Limb (tissue), 2 donors: Measurements from ENCODE around the gene IQSEC2.
A peak's percentile ranks its signal among the peaks of the same experiment; 100 is the strongest.

Source experiments
- DNase-seq, 2 donors: peaks; one replicate each; pipeline ENCODE4 v3.0.0-alpha.2; 2016; ENCODE audit errors: extremely low spot score in 2 of 2

Gene IQSEC2

GRCh38 chrX:53281321-53281822 lies at the start of gene IQSEC2:
IQSEC2 (minus strand) TSS chrX:53281584.
- peak; percentile 73 to 87 for DNase-seq

DNA sequence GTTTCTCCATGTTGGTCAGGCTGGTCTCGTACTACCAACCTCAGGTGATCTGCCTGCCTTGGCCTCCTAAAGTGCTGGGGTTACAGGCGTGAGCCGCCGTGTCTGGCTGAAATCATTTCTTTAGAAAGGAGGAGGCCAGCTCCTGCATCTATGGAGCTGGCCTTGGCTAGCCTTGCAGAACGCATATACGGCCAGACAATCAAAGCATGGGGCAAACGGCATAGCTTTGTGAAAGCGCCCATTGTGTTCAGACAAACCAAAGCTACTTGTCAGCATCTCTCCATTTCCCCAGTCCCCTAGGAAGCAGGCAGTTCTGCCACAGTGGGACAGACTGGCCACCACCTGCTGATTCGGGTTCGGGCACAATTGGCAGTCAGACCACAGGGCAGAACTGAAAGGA lies 48.9 kb upstream of the IQSEC2 start:
- DNase-seq = no peak

- no peak for DNase-seq
Observed at GRCh38 chrX:53324803-53325202, 43.4 kb upstream of the IQSEC2 start.

GRCh38 chrX:53324085-53324484 lies 42.7 kb upstream of the IQSEC2 start:
- no peak for DNase-seq

DNA sequence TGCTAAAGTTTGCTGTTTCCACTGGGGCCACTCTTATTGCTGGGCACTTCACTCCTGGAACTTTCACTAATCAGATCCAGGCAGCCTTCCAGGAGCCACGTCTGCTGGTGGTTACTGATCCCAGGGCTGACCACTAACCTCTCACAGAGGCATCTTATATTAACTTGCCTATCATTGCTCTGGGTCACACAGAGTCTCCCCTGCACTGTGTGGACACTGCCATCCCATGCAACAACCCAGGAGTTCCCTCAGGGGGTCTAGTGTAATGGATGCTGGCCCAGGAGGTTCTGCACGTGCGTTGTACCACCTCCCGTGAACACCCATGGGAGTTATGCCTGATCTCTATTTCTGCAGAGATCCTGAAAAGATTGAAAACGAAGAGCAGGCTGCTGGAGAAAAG lies 41.8 kb upstream of the IQSEC2 start:
- DNase-seq = no peak

DNA sequence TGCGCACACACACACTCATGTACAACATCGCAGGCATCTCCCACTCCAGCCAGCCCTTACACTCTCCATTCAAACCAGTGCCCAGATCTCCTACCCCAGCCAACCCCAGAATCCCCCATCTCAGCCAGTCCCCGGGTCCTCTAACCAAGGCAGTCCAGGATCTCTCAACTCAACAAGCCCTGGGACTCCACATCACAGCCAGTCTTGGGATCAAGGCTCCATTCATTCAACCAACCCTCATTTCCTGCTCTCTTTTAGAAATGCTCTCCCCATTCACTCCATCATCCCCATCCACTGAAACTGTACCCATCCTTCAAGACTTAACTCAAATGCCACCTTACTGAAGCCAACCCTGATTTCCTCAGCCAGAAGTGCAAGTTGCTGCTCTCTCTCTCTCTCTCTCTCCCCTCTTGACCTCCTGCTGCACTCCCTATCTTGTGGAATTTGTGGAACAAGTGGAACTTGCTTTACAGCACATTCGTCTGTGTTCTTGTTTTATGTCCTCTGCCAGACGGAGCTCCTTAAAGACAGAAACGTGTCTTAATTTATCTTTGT lies 40.6 kb upstream of the IQSEC2 start:
- no peak for DNase-seq

- peak in 1 of 2 donors; percentile 37 for DNase-seq
Observed at GRCh38 chrX:53321230-53321942, 40.0 kb upstream of the IQSEC2 start.

GRCh38 chrX:53320543-53321229 lies 39.3 kb upstream of the IQSEC2 start:
- DNase-seq = peak in 1 of 2 donors; percentile 34

DNA sequence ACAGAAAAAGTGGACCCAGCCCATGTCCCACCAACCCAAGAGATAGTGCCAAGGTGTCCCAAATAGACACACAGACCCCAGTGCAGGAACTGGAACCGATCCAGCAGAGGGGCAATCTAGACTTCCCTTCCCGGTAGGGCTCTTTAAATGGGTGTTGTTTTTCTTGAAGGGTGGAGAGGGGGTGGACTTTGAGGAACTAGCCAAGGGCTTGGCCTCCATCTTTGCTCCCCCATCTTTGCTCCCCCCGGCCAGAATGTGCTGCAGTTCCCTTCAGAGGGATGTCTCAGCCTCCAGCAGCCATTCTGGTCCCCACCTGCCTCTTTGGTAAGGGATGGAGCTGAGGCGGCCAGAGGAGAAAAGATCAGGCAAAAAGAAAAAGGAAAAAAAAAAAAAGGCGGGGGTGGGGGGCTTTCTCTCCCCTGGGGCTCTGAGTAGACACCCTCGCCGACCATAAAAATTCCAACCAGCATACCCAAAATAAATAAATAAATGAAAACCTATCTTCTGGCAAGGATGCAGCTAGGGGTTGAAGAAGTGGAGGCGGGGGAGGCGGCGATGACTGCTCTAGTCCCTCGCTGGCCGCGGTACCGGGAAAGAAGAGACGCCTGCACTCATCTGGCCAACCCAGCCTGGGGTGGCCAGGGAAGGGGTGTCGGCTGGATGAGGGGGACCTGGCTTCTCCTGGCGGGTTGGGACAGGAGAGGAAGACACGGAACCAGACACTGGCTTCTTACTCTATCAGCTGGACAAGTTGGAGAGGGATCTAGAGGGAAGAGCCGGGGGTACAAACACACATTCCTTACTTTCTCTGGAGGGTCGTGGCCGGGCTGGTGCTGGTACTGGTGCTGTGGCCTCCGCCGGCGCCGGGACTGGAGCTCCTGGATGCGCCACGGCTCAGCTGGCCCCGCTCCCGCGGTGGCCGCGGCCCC lies 38.5 kb upstream of the IQSEC2 start:
- DNase-seq = no peak

- DNase-seq = no peak
Observed at GRCh38 chrX:53318766-53319353, 37.5 kb upstream of the IQSEC2 start.

DNA sequence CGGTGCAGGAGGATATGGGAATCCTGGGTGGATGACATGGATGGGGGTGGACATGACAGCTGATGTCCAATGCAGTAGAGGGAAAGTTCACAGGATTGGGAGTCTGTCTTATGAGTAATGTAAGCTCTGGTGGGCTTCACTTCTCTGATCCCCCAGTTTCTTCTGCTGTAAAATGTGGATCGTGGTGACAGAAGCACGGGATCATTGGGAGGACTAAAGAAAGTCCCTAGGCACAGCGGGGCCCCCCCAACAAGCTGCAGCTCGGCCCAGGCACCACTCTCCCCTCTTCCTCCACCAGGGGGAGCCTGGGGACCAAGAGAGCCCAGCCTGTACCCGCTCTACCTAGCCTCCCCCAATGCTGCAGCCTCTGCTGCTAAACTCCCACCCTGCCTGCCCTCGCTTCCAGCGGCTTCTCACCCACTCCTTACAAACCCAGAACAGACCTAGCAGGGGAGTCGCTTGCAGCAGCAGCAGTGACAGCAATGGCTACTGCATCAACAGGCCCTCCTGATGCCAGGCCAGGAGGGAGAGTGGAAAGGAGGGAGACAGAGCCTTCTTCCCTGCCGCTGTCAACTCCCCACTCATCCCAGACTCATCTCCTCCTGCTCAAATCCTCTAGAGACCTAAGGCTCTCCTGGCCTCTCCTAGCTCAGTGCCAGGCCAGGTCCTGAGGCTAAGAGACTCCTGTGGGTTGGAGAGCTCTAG lies 36.1 kb upstream of the IQSEC2 start:
- peak; percentile 27 to 77 for DNase-seq

DNA sequence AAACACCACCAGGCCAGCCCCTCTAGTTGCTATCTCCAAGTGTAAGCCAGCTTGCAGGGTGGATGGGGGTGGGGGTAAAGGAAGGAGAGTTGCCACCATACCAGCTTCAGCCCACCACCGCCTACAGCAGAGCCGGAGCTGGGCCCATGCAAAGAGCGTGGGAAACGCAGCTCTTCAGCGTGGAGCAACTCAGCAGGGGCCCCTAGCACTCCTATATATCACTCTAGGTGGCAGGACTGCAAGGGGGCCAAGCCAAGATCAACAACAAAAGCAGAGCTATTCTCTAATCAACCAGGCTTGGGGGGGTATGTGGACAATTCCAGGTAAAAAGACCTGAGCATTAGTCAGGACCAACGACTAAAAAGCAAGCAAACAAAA lies 35.5 kb upstream of the IQSEC2 start:
- DNase-seq = no peak

DNA sequence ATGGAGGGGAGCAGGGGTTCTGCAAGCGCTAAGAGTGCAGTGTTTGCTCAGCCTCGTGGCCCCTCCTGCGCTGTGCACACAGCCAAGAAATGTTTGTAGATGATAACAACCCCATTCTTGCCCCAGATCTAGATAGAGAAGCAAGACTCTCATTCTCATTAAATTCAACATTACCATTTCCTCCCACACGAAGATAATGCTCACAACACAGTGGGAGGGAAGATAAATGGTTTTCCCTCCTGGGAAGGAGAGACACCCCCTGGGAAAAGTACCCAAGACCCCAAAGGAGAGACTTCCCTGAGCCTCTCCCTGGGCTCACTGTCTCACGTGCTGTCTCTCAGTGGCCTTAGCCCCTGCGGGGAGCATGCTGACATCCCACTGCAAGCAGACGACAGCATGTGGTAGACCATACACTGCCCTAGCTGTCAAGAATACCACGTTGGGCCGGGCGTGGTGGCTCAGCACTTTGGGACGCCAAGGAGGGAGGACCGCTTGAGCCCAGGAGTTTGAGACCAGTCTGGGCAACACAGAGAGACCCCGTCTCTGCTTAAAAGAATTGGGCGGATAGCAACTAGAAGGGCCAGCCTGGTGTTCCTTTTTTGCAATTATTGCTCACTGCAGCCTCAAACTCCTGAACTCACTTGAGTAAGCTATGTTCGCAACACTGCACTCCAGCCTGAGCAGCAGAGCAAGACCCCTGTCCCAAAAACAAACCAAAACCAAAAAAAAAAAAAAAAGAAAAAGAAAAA lies 34.9 kb upstream of the IQSEC2 start:
- DNase-seq = no peak

DNA sequence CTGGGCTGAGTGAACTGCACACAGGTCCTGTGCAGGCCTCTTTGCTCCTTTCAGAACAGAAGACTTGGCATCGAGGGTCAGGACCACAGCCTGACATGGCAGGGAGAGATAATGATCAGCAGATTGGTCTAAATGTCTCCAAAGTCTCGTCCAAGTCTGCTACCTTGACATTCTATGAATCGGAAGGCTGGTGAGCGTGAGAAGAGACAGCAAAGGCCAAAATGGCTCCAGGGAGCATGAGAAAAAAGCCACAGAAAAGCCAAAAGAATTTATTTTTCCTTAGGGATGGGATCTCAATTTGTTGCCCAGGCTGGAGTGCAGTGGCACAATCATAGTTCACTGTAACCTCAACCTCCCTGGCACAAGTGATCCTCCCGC lies 32.3 kb upstream of the IQSEC2 start:
- no peak for DNase-seq

- peak; percentile 28 to 77 for DNase-seq
Observed at GRCh38 chrX:53312946-53313727, 31.8 kb upstream of the IQSEC2 start.

- DNase-seq = no peak
Observed at GRCh38 chrX:53309837-53310236, 28.5 kb upstream of the IQSEC2 start.

- DNase-seq = no peak
Observed at GRCh38 chrX:53308836-53309235, 27.5 kb upstream of the IQSEC2 start.

GRCh38 chrX:53305996-53306937 lies 24.9 kb upstream of the IQSEC2 start:
- DNase-seq = no peak
